Natural killer cell (primary cell): ENCODE measurements around the gene IGF1R. TPM values are rescaled to one million over a fixed set of nuclear protein-coding genes. Genes with fewer than 3 reads are reported as not detected.

Experiments used
- ATAC-seq, 3 donors: fragments of 150-1000 bp in 2 of 3; fragments of 200-7000 bp in 1 of 3; cut with Tn5 transposase; 1 replicate in 1 of 3; 2 replicates in 2 of 3; pipeline ENCODE4 v1.10.0; 2021; ENCODE audit warnings: mild to moderate bottlenecking in 2 of 3, moderate library complexity in 2 of 3
- DNase-seq, 2 donors: peaks; one replicate each; pipeline versions ENCODE4 v3.0.0 to v3.0.0-alpha.2; 2013 to 2021; ENCODE audit warnings: mixed read lengths in 1 of 2
- H3K27ac ChIP-seq: one replicate; pipeline ENCODE4 v1.5.1; 2013; ENCODE audit warnings: mild to moderate bottlenecking, low read length
- H3K27me3 ChIP-seq: one replicate; pipeline ENCODE4 v1.6.1; 2013; ENCODE audit warnings: low read length; ENCODE audit not compliant: control insufficient read depth, insufficient read depth
- H3K36me3 ChIP-seq: one replicate; pipeline ENCODE4 v1.6.1; 2013; ENCODE audit warnings: low read length; ENCODE audit not compliant: control insufficient read depth, insufficient read depth
- H3K4me1 ChIP-seq: one replicate; pipeline ENCODE4 v1.6.1; 2013; ENCODE audit warnings: low read length; ENCODE audit not compliant: control insufficient read depth, insufficient read depth
- H3K4me3 ChIP-seq: one replicate; pipeline ENCODE4 v1.5.1; 2013; ENCODE audit warnings: low read length
- H3K9me3 ChIP-seq: one replicate; pipeline ENCODE4 v1.6.1; 2013; ENCODE audit warnings: low read length; ENCODE audit not compliant: control insufficient read depth, insufficient read depth
- H3K27ac Mint-ChIP-seq, 2 donors: one replicate each; pipeline ENCODE4 v1.8.0; 2022; ENCODE audit warnings: mild to moderate bottlenecking in 2 of 2, mixed read lengths in 2 of 2, moderate library complexity in 1 of 2
- H3K27me3 Mint-ChIP-seq, 2 donors: one replicate each; pipeline ENCODE4 v1.8.0; 2022; ENCODE audit warnings: low read depth in 2 of 2, mixed read lengths in 2 of 2
- H3K36me3 Mint-ChIP-seq: one replicate; pipeline ENCODE4 v1.8.0; 2022; ENCODE audit warnings: mixed read lengths
- H3K4me1 Mint-ChIP-seq, 2 donors: one replicate each; pipeline ENCODE4 v1.8.0; 2022; ENCODE audit warnings: mixed read lengths in 2 of 2
- H3K4me3 Mint-ChIP-seq: one replicate; pipeline ENCODE4 v1.8.0; 2022; ENCODE audit warnings: mild to moderate bottlenecking, moderate library complexity, mixed read lengths
- H3K9me3 Mint-ChIP-seq, 2 donors: one replicate each; pipeline ENCODE4 v1.8.0; 2022; ENCODE audit warnings: mixed read lengths in 2 of 2
- CTCF ChIP-seq: fragments of 200-600 bp; IDR thresholded peaks from one replicate; pipeline ENCODE4 v1.8.0; 2022; ENCODE audit warnings: antibody characterized with exemption
- WGBS: methylation state at CpG from one replicate; pipeline ENCODE4 v1.1.7; 2013; ENCODE audit warnings: missing lambda C conversion rate; ENCODE audit not compliant: insufficient coverage; 5-methylcytosine and 5-hydroxymethylcytosine counted together
- intact Hi-C: fragments of 100-400 bp; cut with micrococcal nuclease; formaldehyde crosslinking; loops from one replicate; pipeline ENCODE4 v1.14.2; 2022
- total RNA-seq, 4 donors: library from RNA; stranded (reverse); fragments of 120-200 nt in 1 of 4; gene quantifications; one replicate each; pipeline versions ENCODE4 v1.2.3 to v1.2.4, GENCODE V29; 2013 to 2022

The IGF1R gene
- total RNA-seq, 3 donors from 2014 or later (not counting 1 experiment from before 2014, with no cell fraction given): 47.3 to 50.7 (median 49.0) TPM

- no peak overlapping the region for H3K27ac Mint-ChIP-seq
- intact Hi-C loops: no loop called here
- no peak for TF ChIP-seq CTCF
Measured at GRCh38 chr15:98663606-98664005, 15.3 kb downstream of the IGF1R start.

GRCh38 chr15:98666441-98666840 is 18.1 kb downstream of the IGF1R start:
- no peaks in the 10 kb centered on the region for H3K36me3 ChIP-seq
- no peaks in the 10 kb centered on the region for H3K36me3 Mint-ChIP-seq
- no peaks in the 10 kb centered on the region for H3K9me3 ChIP-seq
- intact Hi-C loops: no loop called here
- TF ChIP-seq CTCF: no peak
- DNase-seq (no peak), ATAC-seq (no peak)
- H3K27me3 ChIP-seq: no peaks in the 10 kb centered on the region
- H3K4me3 Mint-ChIP-seq: no peak overlapping the region
- H3K27ac Mint-ChIP-seq: no peak overlapping the region
- 94% methylated on average over 6 of the region's 6 CpGs for WGBS
- no peak overlapping the region for H3K4me3 ChIP-seq
- H3K27ac ChIP-seq: no peak overlapping the region
- peaks cover 8% of the 10 kb centered on the region for H3K4me1 ChIP-seq
- H3K9me3 Mint-ChIP-seq: no peaks in the 10 kb centered on the region
- H3K27me3 Mint-ChIP-seq: no peaks in the 10 kb centered on the region
- H3K4me1 Mint-ChIP-seq: peaks cover 49 to 62% of the 10 kb centered on the region in 2 donors

More at GRCh38 chr15:98663606-98664005, 15.3 kb downstream of the IGF1R start:
- DNase-seq: no peak
- ATAC-seq: no peak
- H3K4me3 ChIP-seq: no peak overlapping the region
- no peak overlapping the region for H3K4me3 Mint-ChIP-seq
- no peak overlapping the region for H3K27ac ChIP-seq
- WGBS: 88% methylated on average over 8 of the region's 8 CpGs
- H3K4me1 Mint-ChIP-seq: peaks cover 36 to 49% of the 10 kb centered on the region in 2 donors
- no peaks in the 10 kb centered on the region for H3K36me3 Mint-ChIP-seq
- H3K9me3 ChIP-seq: no peaks in the 10 kb centered on the region
- H3K9me3 Mint-ChIP-seq: no peaks in the 10 kb centered on the region
- H3K36me3 ChIP-seq: no peaks in the 10 kb centered on the region
- no peaks in the 10 kb centered on the region for H3K27me3 ChIP-seq
- H3K27me3 Mint-ChIP-seq: peaks cover 3 to 7% of the 10 kb centered on the region in 2 donors
- H3K4me1 ChIP-seq: peaks cover 8% of the 10 kb centered on the region

GRCh38 chr15:98666841-98667240 is 18.5 kb downstream of the IGF1R start:
- no peaks in the 10 kb centered on the region for H3K9me3 Mint-ChIP-seq
- H3K27ac ChIP-seq: no peak overlapping the region
- no peaks in the 10 kb centered on the region for H3K27me3 Mint-ChIP-seq
- H3K36me3 ChIP-seq: no peaks in the 10 kb centered on the region
- H3K27ac Mint-ChIP-seq: no peak overlapping the region
- no peaks in the 10 kb centered on the region for H3K9me3 ChIP-seq
- ATAC-seq (no peak), DNase-seq (no peak)
- H3K4me3 Mint-ChIP-seq: no peak overlapping the region
- intact Hi-C loops: no loop called here
- H3K4me3 ChIP-seq: no peak overlapping the region
- no peaks in the 10 kb centered on the region for H3K27me3 ChIP-seq
- H3K36me3 Mint-ChIP-seq: no peaks in the 10 kb centered on the region
- WGBS: 96% methylated on average over 7 of the region's 7 CpGs
- TF ChIP-seq CTCF: no peak
- peaks cover 8% of the 10 kb centered on the region for H3K4me1 ChIP-seq
- peaks cover 49 to 62% of the 10 kb centered on the region in 2 donors for H3K4me1 Mint-ChIP-seq

GRCh38 chr15:98667521-98668179 is 19.3 kb downstream of the IGF1R start:
- Histone ChIP-seq H3K36me3 (no peaks in the 10 kb centered on the region), H3K4me3 (no peak overlapping the region), H3K27me3 (no peaks in the 10 kb centered on the region), H3K4me1 (peaks cover 8% of the 10 kb centered on the region), H3K9me3 (no peaks in the 10 kb centered on the region), H3K27ac (no peak overlapping the region)
- Mint-ChIP-seq H3K4me3 (no peak overlapping the region), H3K27ac (peak overlapping the region in 1 of 2 donors; percentile 34), H3K36me3 (no peaks in the 10 kb centered on the region), H3K4me1 (peaks cover 44 to 56% of the 10 kb centered on the region in 2 donors), H3K27me3 (no peaks in the 10 kb centered on the region), H3K9me3 (no peaks in the 10 kb centered on the region)
- TF ChIP-seq CTCF: no peak
- intact Hi-C loops: no loop called here
- WGBS: 81% methylated on average over 13 of the region's 13 CpGs
- ATAC-seq (peak in 2 of 3 donors; percentile 64 to 67), DNase-seq (no peak)
